Myometrial cell (primary cell): ENCODE measurements around the gene SPAG7. TPM values are rescaled to one million over a fixed set of nuclear protein-coding genes. Genes with fewer than 3 reads are reported as not detected.

Source experiments
- total RNA-seq: library from RNA; depleted of rRNA; stranded (reverse); fragments of >200 nt; gene quantifications from 2 replicates; pipeline ENCODE4 v1.2.3, GENCODE V29; 2015

The SPAG7 gene, protein sequence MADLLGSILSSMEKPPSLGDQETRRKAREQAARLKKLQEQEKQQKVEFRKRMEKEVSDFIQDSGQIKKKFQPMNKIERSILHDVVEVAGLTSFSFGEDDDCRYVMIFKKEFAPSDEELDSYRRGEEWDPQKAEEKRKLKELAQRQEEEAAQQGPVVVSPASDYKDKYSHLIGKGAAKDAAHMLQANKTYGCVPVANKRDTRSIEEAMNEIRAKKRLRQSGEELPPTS
- 60.0 and 64.9 TPM in 2 replicates for total RNA-seq

GRCh38 chr17:4967539-4968485, at the start of gene SPAG7:
TSS of gene SPAG7 (minus strand) at chr17:4967817. CDS start at chr17:4967804, 13 bp downstream.

GRCh38 chr17:4997302-4998026, 29.8 kb upstream of the SPAG7 start, which contains the start of the genes INCA1 and KIF1C:
TSS of gene INCA1 (minus strand) at chr17:4997522. CDS start at chr17:4994437, 3,085 bp downstream.
TSS of gene KIF1C (plus strand) at chr17:4997950. CDS start at chr17:5000247, 2,297 bp downstream.

GRCh38 chr17:4986951-4987766, 19.5 kb upstream of the SPAG7 start, which contains the start of gene CAMTA2:
TSS of gene CAMTA2 (minus strand) at chr17:4987675. CDS start at chr17:4986222, 1,453 bp downstream.

DNA sequence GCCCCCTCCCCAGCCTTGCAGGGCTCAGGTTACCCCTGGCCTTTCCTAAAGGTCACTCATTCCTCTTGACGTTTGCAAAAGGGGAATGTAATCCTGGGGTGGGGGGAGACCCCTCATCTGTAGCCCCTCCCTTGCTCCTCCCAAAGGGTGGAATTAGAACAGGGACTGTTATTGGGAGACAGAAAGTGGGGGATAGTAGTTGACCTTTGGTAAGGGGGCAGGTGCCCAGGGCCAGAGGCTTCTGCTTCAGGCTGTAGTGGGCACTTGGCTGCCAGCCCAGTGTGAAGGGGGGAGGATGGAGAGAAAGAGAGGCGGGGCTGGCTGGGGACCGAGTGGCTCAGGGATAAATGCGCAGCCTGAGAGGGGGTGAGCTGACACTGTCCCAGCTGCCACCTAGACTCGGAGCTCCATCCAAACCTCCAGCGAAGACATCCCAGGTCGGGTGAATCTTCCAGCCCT, 16.8 kb downstream of the SPAG7 start, which contains the start of gene ENO3:
ENO3 (plus strand) TSS at position 374 of the 459 bp plus-strand sequence. CDS start 711 bp downstream, outside the sequence.

DNA sequence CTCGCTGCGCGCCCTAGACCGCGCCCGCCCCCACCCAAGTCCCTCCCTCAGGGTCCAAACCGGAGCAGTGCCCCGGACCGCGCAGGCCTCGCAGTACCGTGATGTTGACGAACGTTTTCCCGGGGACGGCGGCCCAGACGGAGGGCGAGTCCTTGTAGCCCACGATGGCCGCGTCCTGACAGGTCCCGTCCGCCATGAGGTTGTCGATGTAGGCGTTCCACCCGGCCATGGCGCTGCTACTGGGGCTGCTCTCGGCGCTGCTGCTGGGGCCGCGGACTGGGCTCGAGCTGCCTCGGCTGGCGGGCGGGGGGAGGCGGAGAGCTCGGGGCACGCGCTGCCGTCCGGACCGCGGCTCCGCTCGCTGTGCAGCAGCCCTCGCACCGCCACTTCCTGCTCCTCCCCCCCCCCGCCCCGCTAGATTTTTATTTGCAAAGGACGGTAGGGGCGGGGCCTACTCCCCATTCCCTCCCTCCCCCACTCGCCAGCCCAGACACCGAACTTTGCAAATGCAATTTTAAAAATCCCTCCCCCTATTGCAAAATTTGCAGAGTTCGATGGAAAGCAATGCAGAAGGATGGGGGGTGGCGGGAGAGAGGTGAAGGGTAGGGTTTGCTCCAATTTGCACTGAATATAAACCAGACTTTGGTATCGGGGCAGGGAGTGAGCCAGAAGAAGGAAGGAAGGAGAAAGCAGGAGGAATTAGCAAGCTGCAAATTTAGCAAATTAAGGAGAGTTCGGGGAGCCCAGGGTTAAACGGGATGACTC, 19.3 kb downstream of the SPAG7 start, which contains the start of gene PFN1:
PFN1 (minus strand) TSS at position 365 of the 765 bp plus-strand sequence; CDS start at position 229, 136 bp downstream.

DNA sequence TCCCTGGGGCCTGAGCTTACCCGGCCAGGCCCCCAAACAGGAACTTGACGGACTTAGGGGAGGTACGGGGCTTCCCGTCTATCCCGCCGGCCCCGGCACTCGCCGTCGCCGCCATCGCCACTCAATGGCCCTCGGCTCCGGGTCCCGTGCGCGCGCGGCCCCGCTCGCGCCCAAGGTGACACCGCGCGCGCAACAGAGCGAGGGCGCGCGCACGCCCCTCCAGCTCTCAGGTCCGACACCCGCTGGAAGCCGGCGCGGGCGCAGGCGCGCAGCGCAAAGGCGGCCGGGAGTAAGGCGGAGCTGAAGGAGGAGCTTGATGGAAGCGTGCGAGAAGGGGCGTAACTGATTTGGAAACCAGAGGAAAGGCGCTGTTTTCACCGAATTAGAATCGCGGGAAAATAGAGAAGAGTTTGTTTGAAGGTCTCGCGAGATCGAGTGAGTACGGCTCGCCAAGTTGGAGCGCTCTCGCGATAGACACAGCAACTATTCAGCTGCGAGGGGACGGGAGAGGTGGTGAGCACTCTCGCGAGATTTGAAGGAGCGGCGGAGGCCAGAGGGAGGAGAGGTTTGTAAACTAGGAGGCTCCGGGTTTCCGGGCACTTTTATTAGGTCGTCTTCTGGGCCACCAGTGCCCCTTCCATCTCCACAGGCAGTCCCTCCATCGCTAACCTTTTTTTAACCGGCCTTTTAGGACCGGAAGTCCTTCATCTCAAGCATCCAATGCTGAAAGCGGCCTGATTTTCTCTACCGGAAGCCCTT, 27.6 kb downstream of the SPAG7 start, which contains the start of the genes RNF167 and SLC25A11:
RNF167 (plus strand) TSS at position 473 of the 759 bp plus-strand sequence. CDS start 642 bp downstream, outside the sequence.
SLC25A11 (minus strand) TSS at position 251 of the 759 bp plus-strand sequence; CDS start at position 115, 136 bp downstream.

DNA sequence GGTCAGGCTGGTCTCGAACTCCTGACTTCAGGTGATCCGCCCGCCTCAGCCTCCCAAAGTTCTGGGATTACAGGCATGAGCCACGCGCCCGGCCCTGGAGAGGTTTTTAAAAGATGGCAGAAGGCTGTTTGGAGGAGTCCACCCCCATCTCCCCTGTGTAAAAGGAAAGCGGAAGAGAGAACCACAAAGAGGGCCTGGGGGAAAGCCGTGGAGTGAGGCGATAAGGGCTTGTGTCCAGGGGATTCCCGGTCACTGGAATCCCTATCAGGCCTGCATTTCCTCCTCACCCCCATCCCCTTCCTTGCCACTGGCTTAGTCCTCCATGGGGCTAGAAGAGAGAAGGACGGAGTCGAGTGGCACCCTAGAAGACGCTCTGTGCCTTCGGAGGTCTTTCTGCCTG, 35.7 kb downstream of the SPAG7 start, which contains the start of gene GP1BA:
GP1BA (plus strand) TSS at position 315 of the 400 bp plus-strand sequence. CDS start 328 bp downstream, outside the sequence.

Other genes with a start within 250 kb of the SPAG7 start
- gene MED11, start 236.4 kb downstream of the SPAG7 start, total RNA-seq = 31.5 and 34.9 TPM in 2 replicates
- gene ZMYND15, start 228.0 kb downstream of the SPAG7 start, total RNA-seq = 0.29 TPM in 1 of 2 replicates, not detected in the other
- gene CXCL16, start 227.9 kb downstream of the SPAG7 start, total RNA-seq = 1.2 and 1.7 TPM in 2 replicates
- gene TM4SF5, start 195.9 kb downstream of the SPAG7 start, total RNA-seq = not detected in 2 replicates
- gene VMO1, start 181.5 kb downstream of the SPAG7 start, total RNA-seq = not detected in 2 replicates
- gene GLTPD2, start 178.9 kb downstream of the SPAG7 start, total RNA-seq = not detected in 2 replicates
- gene PSMB6, start 171.7 kb downstream of the SPAG7 start, total RNA-seq = 350 and 452 TPM in 2 replicates
- gene PLD2, start 160.7 kb downstream of the SPAG7 start, total RNA-seq = 19.8 and 28.3 TPM in 2 replicates
- 22.2 and 26.2 TPM in 2 replicates for gene MINK1, start 134.5 kb downstream of the SPAG7 start, total RNA-seq
- gene C17orf107, start 68.3 kb downstream of the SPAG7 start, total RNA-seq = 4.3 and 5.7 TPM in 2 replicates
- 0.35 and 0.86 TPM in 2 replicates for gene CHRNE, start 64.7 kb downstream of the SPAG7 start, total RNA-seq
- gene GP1BA, start 35.5 kb downstream of the SPAG7 start, total RNA-seq = not detected in 2 replicates
- 61.9 and 65.2 TPM in 2 replicates for gene SLC25A11, start 27.8 kb downstream of the SPAG7 start, total RNA-seq
- 64.3 and 64.5 TPM in 2 replicates for gene RNF167, start 27.5 kb downstream of the SPAG7 start, total RNA-seq
- gene PFN1, start 19.3 kb downstream of the SPAG7 start, total RNA-seq = 1,248 and 1,319 TPM in 2 replicates
- 3.4 TPM in 1 of 2 replicates, not detected in the other for gene ENO3, start 16.7 kb downstream of the SPAG7 start, total RNA-seq
- gene CAMTA2, start 19.9 kb upstream of the SPAG7 start, total RNA-seq = 15.6 and 36.6 TPM in 2 replicates
- gene INCA1, start 29.7 kb upstream of the SPAG7 start, total RNA-seq = under 0.01 and 0.53 TPM in 2 replicates
- 49.3 and 54.8 TPM in 2 replicates for gene KIF1C, start 30.1 kb upstream of the SPAG7 start, total RNA-seq
- gene SLC52A1, start 67.6 kb upstream of the SPAG7 start, total RNA-seq = 0.29 and 0.71 TPM in 2 replicates
- gene ZFP3, start 110.7 kb upstream of the SPAG7 start, total RNA-seq = 0.89 and 1.7 TPM in 2 replicates
- gene ZNF232, start 144.1 kb upstream of the SPAG7 start, total RNA-seq = 3.5 and 6.6 TPM in 2 replicates
- gene USP6, start 148.2 kb upstream of the SPAG7 start, total RNA-seq = 0.18 TPM in 1 of 2 replicates, not detected in the other
- 0.29 and 1.6 TPM in 2 replicates for gene ZNF594, start 224.1 kb upstream of the SPAG7 start, total RNA-seq